GM12865 (cell line): ENCODE results near the gene SRSF9.
A peak's percentile ranks its signal among the peaks of the same experiment; 100 is the strongest.

Experiments used
- DNase-seq: peaks from one replicate; pipeline ENCODE4 v3.0.0; 2010; ENCODE audit warnings: low read depth
- H3K4me3 ChIP-seq: 2 replicates; pipeline ENCODE4 v1.5.1; 2011; ENCODE audit warnings: mild to moderate bottlenecking, low read depth, low read length, control low read depth
- CTCF ChIP-seq: IDR thresholded peaks from 2 replicates; pipeline ENCODE4 v1.5.1; 2011; ENCODE audit warnings: low read length, control low read depth, low read depth, inconsistent platforms; ENCODE audit not compliant: insufficient read depth; ENCODE audit errors: missing control alignments

Gene SRSF9

GRCh38 chr12:120480211-120480610 is 10.7 kb upstream of the SRSF9 start:
- no peak for DNase-seq
- no peak overlapping the region for H3K4me3 ChIP-seq
- no peak for TF ChIP-seq CTCF

GRCh38 chr12:120479458-120479857 is 9.9 kb upstream of the SRSF9 start:
- no peak for DNase-seq
- TF ChIP-seq CTCF, result no peak
- H3K4me3 ChIP-seq, result no peak overlapping the region

- H3K4me3 ChIP-seq, result no peak overlapping the region
- no peak for TF ChIP-seq CTCF
Measured at GRCh38 chr12:120475643-120476042, 6.1 kb upstream of the SRSF9 start.

GRCh38 chr12:120474616-120474960 is 5.0 kb upstream of the SRSF9 start:
- no peak for DNase-seq
- H3K4me3 ChIP-seq, result no peak overlapping the region
- no peak for TF ChIP-seq CTCF

More at GRCh38 chr12:120475643-120476042, 6.1 kb upstream of the SRSF9 start:
- DNase-seq, result no peak

- no peak for DNase-seq
- no peak overlapping the region for H3K4me3 ChIP-seq
- TF ChIP-seq CTCF, result no peak
Measured at GRCh38 chr12:120473807-120474615, 4.5 kb upstream of the SRSF9 start.

GRCh38 chr12:120472521-120472920 is 3.0 kb upstream of the SRSF9 start:
- no peak for TF ChIP-seq CTCF
- no peak for DNase-seq
- no peak overlapping the region for H3K4me3 ChIP-seq

- peak overlapping the region; percentile 82 for H3K4me3 ChIP-seq
- no peak for TF ChIP-seq CTCF
- DNase-seq, result peak; percentile 11
Measured at GRCh38 chr12:120470150-120470784, 719 bp upstream of the SRSF9 start.
